OCI-LY1 (cell line): ENCODE data around the gene GFRA4.
"Not testable (repeated sequence)": the region's sequence is repeated elsewhere in the genome, so short reads cannot be mapped to it uniquely, and the experiment has no call there.

Experiments used
- H2AFZ ChIP-seq: fragments of 200-600 bp; sonication (generic), shearing (Covaris generic); 2 replicates; pipeline ENCODE4 v1.6.0; 2014; ENCODE audit warnings: antibody characterized with exemption, mild to moderate bottlenecking, low read length
- H3F3A ChIP-seq: fragments of 200-600 bp; sonication (generic), shearing (Covaris generic); 2 replicates; pipeline ENCODE4 v1.6.0; 2014; ENCODE audit warnings: mild to moderate bottlenecking, antibody characterized with exemption, low read length, moderate library complexity; ENCODE audit not compliant: insufficient read depth
- H3K27ac ChIP-seq: fragments of 200-600 bp; sonication (generic); 2 replicates; pipeline ENCODE4 v1.5.1; 2014; ENCODE audit warnings: low read length, mixed run types, mild to moderate bottlenecking, low read depth; ENCODE audit not compliant: poor library complexity, severe bottlenecking
- H3K27me3 ChIP-seq: fragments of 200-600 bp; sonication (generic); 2 replicates; pipeline ENCODE4 v1.6.0; 2014; ENCODE audit warnings: antibody characterized with exemption, mild to moderate bottlenecking, low read length, moderate library complexity; ENCODE audit not compliant: insufficient read depth
- H3K36me3 ChIP-seq: fragments of 200-600 bp; sonication (generic); 2 replicates; pipeline ENCODE4 v1.6.1; 2014; ENCODE audit warnings: mild to moderate bottlenecking, antibody characterized with exemption, low read length, moderate library complexity, mixed read lengths; ENCODE audit not compliant: insufficient read depth
- H3K4me1 ChIP-seq: fragments of 200-600 bp; sonication (generic); 2 replicates; pipeline ENCODE4 v1.5.1; 2014; ENCODE audit warnings: mild to moderate bottlenecking, low read length, moderate library complexity; ENCODE audit not compliant: insufficient read depth, severe bottlenecking
- H3K4me2 ChIP-seq: fragments of 200-600 bp; sonication (generic), shearing (Covaris generic); 2 replicates; pipeline ENCODE4 v1.6.1; 2014; ENCODE audit warnings: low read length
- H3K4me3 ChIP-seq: fragments of 200-600 bp; sonication (generic); 2 replicates; pipeline ENCODE4 v1.5.1; 2014; ENCODE audit warnings: low read length, low read depth, mild to moderate bottlenecking, mixed read lengths; ENCODE audit not compliant: poor library complexity, severe bottlenecking
- H3K79me2 ChIP-seq: fragments of 200-600 bp; shearing (Covaris generic); 2 replicates; pipeline ENCODE4 v1.6.1; 2016; ENCODE audit warnings: mixed run types, low read length, mixed read lengths; ENCODE audit not compliant: insufficient read depth
- H3K9ac ChIP-seq: fragments of 200-600 bp; sonication (generic), shearing (Covaris generic); 2 replicates; pipeline ENCODE4 v1.6.1; 2014; ENCODE audit warnings: mild to moderate bottlenecking, low read length, mixed read lengths
- H3K9me2 ChIP-seq: fragments of 200-600 bp; sonication (generic), shearing (Covaris generic); 2 replicates; pipeline ENCODE4 v1.6.1; 2014; ENCODE audit warnings: low read depth, mild to moderate bottlenecking, low read length, mixed read lengths
- H3K9me3 ChIP-seq: fragments of 200-600 bp; shearing (Covaris generic); 2 replicates; pipeline ENCODE4 v1.6.1; 2014; ENCODE audit warnings: low read length, mixed read lengths
- H4K20me1 ChIP-seq: fragments of 200-600 bp; sonication (generic), shearing (Covaris generic); 2 replicates; pipeline ENCODE4 v1.6.0; 2016; ENCODE audit warnings: mild to moderate bottlenecking, low read length; ENCODE audit not compliant: insufficient read depth
- CTCF ChIP-seq: fragments of 200-600 bp; sonication (generic), shearing (Covaris generic); IDR thresholded peaks from 2 replicates; pipeline ENCODE4 v1.5.1; 2017; ENCODE audit warnings: mild to moderate bottlenecking, antibody characterized with exemption, low read length, moderate library complexity, mixed read lengths
- EZH2 ChIP-seq: fragments of 200-600 bp; sonication (generic), shearing (Covaris generic); IDR thresholded peaks from 2 replicates; pipeline ENCODE4 v1.8.0; 2017; ENCODE audit warnings: borderline replicate concordance, mixed run types, mild to moderate bottlenecking, antibody characterized with exemption, low read length, moderate library complexity, mixed read lengths

The GFRA4 gene

GRCh38 chr20:3621111-3621510, 42.1 kb downstream of the GFRA4 start:
- Histone ChIP-seq H3K4me3 (no peak overlapping the region), H3K9me2 (no peaks in the 10 kb centered on the region), H2AFZ (no peak overlapping the region), H4K20me1 (no peaks in the 10 kb centered on the region), H3K36me3 (no peaks in the 10 kb centered on the region), H3K9me3 (no peaks in the 10 kb centered on the region), H3K4me1 (no peaks in the 10 kb centered on the region), H3F3A (no peaks in the 10 kb centered on the region), H3K9ac (no peak overlapping the region), H3K4me2 (no peak overlapping the region), H3K79me2 (no peaks in the 10 kb centered on the region), H3K27ac (no peak overlapping the region), H3K27me3 (no peaks in the 10 kb centered on the region)
- TF ChIP-seq EZH2, result no peak
- TF ChIP-seq CTCF, result peak; percentile 76

- no peak overlapping the region for H2AFZ ChIP-seq
- no peaks in the 10 kb centered on the region for H3F3A ChIP-seq
- H3K9ac ChIP-seq, result no peak overlapping the region
- no peaks in the 10 kb centered on the region for H3K27me3 ChIP-seq
- H3K4me3 ChIP-seq, result no peak overlapping the region
- H3K9me3 ChIP-seq, result no peaks in the 10 kb centered on the region
- H4K20me1 ChIP-seq, result no peaks in the 10 kb centered on the region
- no peak overlapping the region for H3K4me2 ChIP-seq
- H3K36me3 ChIP-seq, result no peaks in the 10 kb centered on the region
- no peaks in the 10 kb centered on the region for H3K79me2 ChIP-seq
- TF ChIP-seq EZH2 (no peak), CTCF (no peak)
- no peaks in the 10 kb centered on the region for H3K9me2 ChIP-seq
- no peak overlapping the region for H3K27ac ChIP-seq
- H3K4me1 ChIP-seq, result peaks cover 12% of the 10 kb centered on the region
Observed at GRCh38 chr20:3616250-3616649, 46.9 kb downstream of the GFRA4 start.

DNA sequence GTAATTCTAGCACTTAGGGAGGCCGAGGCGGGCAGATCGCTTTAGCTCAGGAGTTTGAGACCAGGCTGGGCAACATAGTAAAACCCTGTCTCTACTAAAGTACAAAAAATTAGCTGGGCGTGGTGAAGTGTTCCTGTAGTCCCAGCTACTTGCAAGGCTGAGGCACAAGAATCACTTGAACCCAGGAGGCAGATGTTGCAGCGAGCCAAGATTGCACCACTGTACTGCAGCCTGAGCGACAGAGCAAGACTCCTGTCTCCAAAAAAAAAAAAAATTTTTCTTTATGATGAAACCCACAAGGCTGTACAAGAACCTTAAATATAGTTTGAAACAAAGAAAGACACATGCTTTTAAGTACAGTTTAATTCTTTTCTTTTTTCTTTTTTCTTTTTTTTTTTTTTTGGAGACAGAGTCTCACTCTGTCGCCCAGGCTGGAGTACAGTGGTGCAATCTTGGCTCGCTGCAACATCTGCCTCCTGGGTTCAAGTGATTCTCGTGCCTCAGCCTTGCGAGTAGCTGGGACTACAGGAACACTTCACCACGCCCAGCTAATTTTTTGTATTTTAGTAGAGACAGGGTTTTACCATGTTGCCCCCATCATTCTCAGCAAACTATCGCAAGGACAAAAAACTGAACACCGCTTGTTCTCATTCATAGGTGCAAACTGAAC, 47.9 kb downstream of the GFRA4 start:
- H3K36me3 ChIP-seq, H3K9me3 ChIP-seq, H3K4me3 ChIP-seq: not testable (repeated sequence)

DNA sequence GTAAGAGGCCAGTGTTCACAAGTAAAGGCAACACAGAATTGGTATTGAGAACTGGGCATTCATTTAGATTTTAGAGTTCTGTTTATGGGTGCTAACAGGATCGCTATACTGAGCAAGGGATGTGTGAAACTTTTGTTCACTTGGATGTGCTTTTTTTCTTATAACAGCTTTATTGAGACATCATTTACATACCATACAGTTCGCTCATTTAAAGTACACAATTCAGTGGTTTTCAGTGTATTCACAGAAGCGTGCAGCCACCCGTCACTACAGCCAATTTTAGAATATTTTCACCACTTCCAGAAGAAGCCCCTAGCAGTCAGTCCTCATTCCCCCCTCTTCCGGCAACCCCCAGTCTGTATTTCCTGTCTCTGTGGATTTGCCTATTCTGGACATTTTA, 48.7 kb downstream of the GFRA4 start:
- no peaks in the 10 kb centered on the region for H4K20me1 ChIP-seq
- H3K27me3 ChIP-seq, result no peaks in the 10 kb centered on the region
- H3K4me1 ChIP-seq, result peaks cover 12% of the 10 kb centered on the region
- H3F3A ChIP-seq, result no peaks in the 10 kb centered on the region
- H3K36me3 ChIP-seq, result no peaks in the 10 kb centered on the region
- no peak overlapping the region for H3K9ac ChIP-seq
- H2AFZ ChIP-seq, result no peak overlapping the region
- no peaks in the 10 kb centered on the region for H3K79me2 ChIP-seq
- H3K9me2 ChIP-seq, result no peaks in the 10 kb centered on the region
- TF ChIP-seq CTCF, result no peak
- no peaks in the 10 kb centered on the region for H3K9me3 ChIP-seq
- H3K4me2 ChIP-seq, result peak overlapping the region; percentile 51; the same call in 1 of the 2 replicates
- no peak overlapping the region for H3K27ac ChIP-seq
- H3K4me3 ChIP-seq, result no peak overlapping the region

More for the DNA sequence above, 47.9 kb downstream of the GFRA4 start:
- H3K4me1 ChIP-seq, result peaks cover 12% of the 10 kb centered on the region
- H2AFZ ChIP-seq, H3K9ac ChIP-seq, H3K4me2 ChIP-seq, H3K79me2 ChIP-seq, H3F3A ChIP-seq, H3K9me2 ChIP-seq, H4K20me1 ChIP-seq, H3K27ac ChIP-seq, H3K27me3 ChIP-seq: not testable (repeated sequence)
